Peyer's patch (tissue), 4 donors: ENCODE results near the gene CUEDC2. TPM values are rescaled to one million over a fixed set of nuclear protein-coding genes. Genes with fewer than 3 reads are reported as not detected.

Experiments
- DNase-seq, 3 donors: peaks; one replicate each; pipeline ENCODE4 v3.0.0-alpha.2; 2017 to 2019
- H3K27ac ChIP-seq, 4 donors: fragments of 200-600 bp; sonication (generic); one replicate each; pipeline ENCODE4 v1.5.1; 2016 to 2019
- H3K27me3 ChIP-seq, 2 donors: fragments of 200-600 bp; sonication (generic); one replicate each; pipeline ENCODE4 v1.5.1; 2019
- H3K36me3 ChIP-seq, 3 donors: fragments of 200-600 bp; sonication (generic); one replicate each; pipeline ENCODE4 v1.5.1; 2016 to 2019
- H3K4me1 ChIP-seq, 4 donors: fragments of 200-600 bp; sonication (generic); one replicate each; pipeline ENCODE4 v1.5.1; 2016 to 2019
- H3K4me3 ChIP-seq, 4 donors: fragments of 200-600 bp; sonication (generic); 1 replicate in 3 of 4; 2 replicates in 1 of 4; pipeline ENCODE4 v1.5.1; 2016 to 2019; ENCODE audit warnings: mild to moderate bottlenecking in 1 of 4
- H3K9me3 ChIP-seq, 4 donors: fragments of 200-600 bp; sonication (generic); one replicate each; pipeline ENCODE4 v1.5.1; 2016 to 2019; ENCODE audit warnings: mild to moderate bottlenecking in 1 of 4
- CTCF ChIP-seq, 6 experiments: fragments of 450-650 bp in 4 of 6; fragments of 200-600 bp in 2 of 6; sonication (generic) in 1 of 6; IDR thresholded peaks; one replicate each; pipeline ENCODE4 v1.5.1; 2017 to 2019; ENCODE audit warnings: antibody characterized with exemption in 6 of 6, mild to moderate bottlenecking in 3 of 6, moderate library complexity in 1 of 6
- POLR2A ChIP-seq, 2 donors: fragments of 450-650 bp; IDR thresholded peaks; one replicate each; pipeline ENCODE4 v1.5.1; 2017; ENCODE audit warnings: antibody characterized with exemption in 2 of 2, mild to moderate bottlenecking in 2 of 2, moderate library complexity in 2 of 2
- total RNA-seq, 4 donors: library from RNA; depleted of rRNA; stranded (reverse); fragments of >200 nt; gene quantifications; one replicate each; pipeline ENCODE4 v1.1.0, GENCODE V29; 2016

The CUEDC2 gene
- total RNA-seq, 4 donors from 2014 or later = 8.9 to 56.9 (median 29.3) TPM

- H3K4me1 ChIP-seq = peaks cover 0 to 41% (median 26%) of the 10 kb centered on the region in 4 donors
- TF ChIP-seq CTCF (IDR thresholded peaks at IDR 0.05) (peak; percentile 42 to 91 (median 76)), POLR2A (IDR thresholded peaks at IDR 0.05) (peak; percentile 43 to 67)
- peak overlapping the region; percentile 75 to 99 (median 90) for H3K4me3 ChIP-seq
Measured at GRCh38 chr10:102422545-102423129, 9.7 kb downstream of the CUEDC2 start.

GRCh38 chr10:102421757-102422512 lies 10.4 kb downstream of the CUEDC2 start:
- Histone ChIP-seq H3K27ac (peak overlapping the region; percentile 85 to 96 (median 93)), H3K4me1 (peaks cover 0 to 41% (median 26%) of the 10 kb centered on the region in 4 donors), H3K4me3 (peak overlapping the region; percentile 75 to 99 (median 90)), H3K36me3 (peaks cover 0 to 21% (median 0%) of the 10 kb centered on the region in 3 donors), H3K9me3 (no peaks in the 10 kb centered on the region), H3K27me3 (peaks cover 0 to 4% of the 10 kb centered on the region in 2 donors)
- DNase-seq = peak; percentile 34 to 77 (median 73)
- TF ChIP-seq CTCF (IDR thresholded peaks at IDR 0.05) (no peak), POLR2A (IDR thresholded peaks at IDR 0.05) (peak in 1 of 2 donors; percentile 6)

More at GRCh38 chr10:102422545-102423129, 9.7 kb downstream of the CUEDC2 start:
- DNase-seq = peak; percentile 68 to 93 (median 91)
- Histone ChIP-seq H3K36me3 (peaks cover 0 to 21% (median 0%) of the 10 kb centered on the region in 3 donors), H3K27ac (peak overlapping the region; percentile 85 to 96 (median 93)), H3K27me3 (peaks cover 0 to 4% of the 10 kb centered on the region in 2 donors), H3K9me3 (no peaks in the 10 kb centered on the region)

- no peak for DNase-seq
- Histone ChIP-seq H3K27ac (peak overlapping the region; percentile 85 to 96 (median 93)), H3K9me3 (no peaks in the 10 kb centered on the region), H3K36me3 (peaks cover 0 to 21% (median 0%) of the 10 kb centered on the region in 3 donors), H3K27me3 (peaks cover 0 to 4% of the 10 kb centered on the region in 2 donors), H3K4me3 (peak overlapping the region; percentile 75 to 99 (median 90)), H3K4me1 (peaks cover 0 to 41% (median 26%) of the 10 kb centered on the region in 4 donors)
- TF ChIP-seq CTCF (IDR thresholded peaks at IDR 0.05) (no peak), POLR2A (IDR thresholded peaks at IDR 0.05) (peak in 1 of 2 donors; percentile 7)
Measured at GRCh38 chr10:102421507-102421756, 10.9 kb downstream of the CUEDC2 start.

- DNase-seq = peak; percentile 95 to 98 (median 96)
- peak within 1 kb of the TSS; percentile 85 to 96 (median 93) for H3K27ac ChIP-seq
- H3K4me1 ChIP-seq = peaks cover 0 to 41% (median 26%) of the 10 kb centered on the region in 4 donors
- H3K36me3 ChIP-seq = peaks cover 0 to 21% (median 0%) of the 10 kb centered on the region in 3 donors
- H3K4me3 ChIP-seq = peak within 1 kb of the TSS; percentile 75 to 99 (median 90)
- no peaks in the 10 kb centered on the region for H3K9me3 ChIP-seq
- peaks cover 0 to 4% of the 10 kb centered on the region in 2 donors for H3K27me3 ChIP-seq
- TF ChIP-seq CTCF (IDR thresholded peaks at IDR 0.05) = peak in 2 of 6 experiments; percentile 15 to 47
- TF ChIP-seq POLR2A (IDR thresholded peaks at IDR 0.05) = peak; percentile 36 to 48
Measured at GRCh38 chr10:102420714-102421506, 11.5 kb downstream of the CUEDC2 start, which contains the start of gene FBXL15. Gene FBXL15, plus strand, starts transcription at chr10:102420836. Its CDS starts 294 bp downstream, at chr10:102421130.

GRCh38 chr10:102420181-102420713 lies 12.1 kb downstream of the CUEDC2 start:
- peak overlapping the region; percentile 75 to 99 (median 90) for H3K4me3 ChIP-seq
- peaks cover 0 to 41% (median 26%) of the 10 kb centered on the region in 4 donors for H3K4me1 ChIP-seq

More at GRCh38 chr10:102420181-102420713, 12.1 kb downstream of the CUEDC2 start:
- Histone ChIP-seq H3K36me3 (peaks cover 0 to 21% (median 0%) of the 10 kb centered on the region in 3 donors), H3K9me3 (no peaks in the 10 kb centered on the region), H3K27me3 (peaks cover 0 to 4% of the 10 kb centered on the region in 2 donors), H3K27ac (peak overlapping the region; percentile 85 to 96 (median 93))
- no peak for TF ChIP-seq POLR2A (IDR thresholded peaks at IDR 0.05)
- TF ChIP-seq CTCF (IDR thresholded peaks at IDR 0.05) = no peak
- peak in 1 of 3 donors; percentile 47 for DNase-seq
